ENCODE measurements around the gene MRLN.

DNA sequence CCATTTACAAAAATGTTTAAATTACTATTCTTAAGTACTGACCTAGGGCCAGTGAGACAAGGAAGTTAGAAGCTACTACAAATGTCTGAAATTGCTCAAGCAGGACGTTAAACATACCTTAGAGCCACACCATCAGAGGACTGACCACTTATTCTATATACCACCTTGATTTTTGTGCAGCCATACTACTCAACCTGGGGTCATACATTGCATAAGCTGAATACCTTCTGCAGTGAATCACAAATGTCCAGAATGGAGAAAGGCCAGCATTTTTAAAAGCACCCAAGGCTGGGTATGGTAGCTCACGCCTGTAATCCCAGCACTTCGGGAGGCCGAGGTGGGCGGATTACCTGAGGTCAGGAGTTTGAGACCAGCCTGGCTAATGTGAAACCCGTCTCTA lies 21.2 kb upstream of the MRLN start:
- TF ChIP-seq, protein P1, sequence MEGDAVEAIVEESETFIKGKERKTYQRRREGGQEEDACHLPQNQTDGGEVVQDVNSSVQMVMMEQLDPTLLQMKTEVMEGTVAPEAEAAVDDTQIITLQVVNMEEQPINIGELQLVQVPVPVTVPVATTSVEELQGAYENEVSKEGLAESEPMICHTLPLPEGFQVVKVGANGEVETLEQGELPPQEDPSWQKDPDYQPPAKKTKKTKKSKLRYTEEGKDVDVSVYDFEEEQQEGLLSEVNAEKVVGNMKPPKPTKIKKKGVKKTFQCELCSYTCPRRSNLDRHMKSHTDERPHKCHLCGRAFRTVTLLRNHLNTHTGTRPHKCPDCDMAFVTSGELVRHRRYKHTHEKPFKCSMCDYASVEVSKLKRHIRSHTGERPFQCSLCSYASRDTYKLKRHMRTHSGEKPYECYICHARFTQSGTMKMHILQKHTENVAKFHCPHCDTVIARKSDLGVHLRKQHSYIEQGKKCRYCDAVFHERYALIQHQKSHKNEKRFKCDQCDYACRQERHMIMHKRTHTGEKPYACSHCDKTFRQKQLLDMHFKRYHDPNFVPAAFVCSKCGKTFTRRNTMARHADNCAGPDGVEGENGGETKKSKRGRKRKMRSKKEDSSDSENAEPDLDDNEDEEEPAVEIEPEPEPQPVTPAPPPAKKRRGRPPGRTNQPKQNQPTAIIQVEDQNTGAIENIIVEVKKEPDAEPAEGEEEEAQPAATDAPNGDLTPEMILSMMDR (conservative IDR thresholded peaks at IDR 0.05 in 1 of 2, IDR thresholded peaks at IDR 0.05 in 1 of 2; ENCODE audit: low read depth in 1 of 2, low read length in 2 of 2): no peak
- no peak for TF ChIP-seq EZH2 (IDR thresholded peaks at IDR 0.05; ENCODE audit: low read length, missing control alignments)

Data from fibroblast of lung (primary cell).